H9 (cell line): ENCODE results near the gene PVALB. TPM values are rescaled to one million over a fixed set of nuclear protein-coding genes. Genes with fewer than 3 reads are reported as not detected.

Experiments used
- DNase-seq: peaks from one replicate; pipeline ENCODE4 v3.0.0-alpha.2; 2017
- H2AFZ ChIP-seq: one replicate; pipeline ENCODE4 v1.6.1; 2013; ENCODE audit warnings: mild to moderate bottlenecking, low read length, control low read depth, moderate library complexity
- H2AK5ac ChIP-seq: 2 replicates; pipeline ENCODE4 v1.6.1; 2013; ENCODE audit warnings: low read length, control low read depth, mixed read lengths; ENCODE audit not compliant: insufficient read length
- H2BK120ac ChIP-seq: one replicate; pipeline ENCODE4 v1.6.1; 2013; ENCODE audit warnings: low read depth, mild to moderate bottlenecking, low read length, control low read depth, inconsistent platforms; ENCODE audit not compliant: poor library complexity, severe bottlenecking
- H2BK12ac ChIP-seq: 2 replicates; pipeline ENCODE4 v1.6.1; 2013; ENCODE audit warnings: low read length, control low read depth, mixed read lengths, low read depth; ENCODE audit not compliant: insufficient read length
- H2BK15ac ChIP-seq: 2 replicates; pipeline ENCODE4 v1.6.1; 2013; ENCODE audit warnings: low read depth, low read length, control low read depth
- H2BK20ac ChIP-seq: one replicate; pipeline ENCODE4 v1.6.1; 2013; ENCODE audit warnings: low read depth, mild to moderate bottlenecking, low read length, control low read depth, inconsistent platforms; ENCODE audit not compliant: poor library complexity, severe bottlenecking
- H2BK5ac ChIP-seq: 2 replicates; pipeline ENCODE4 v1.6.1; 2013; ENCODE audit warnings: low read length, control low read depth, mixed read lengths; ENCODE audit not compliant: insufficient read length
- H3K14ac ChIP-seq: 2 replicates; pipeline ENCODE4 v1.6.1; 2013; ENCODE audit warnings: low read length, control low read depth; ENCODE audit not compliant: insufficient read depth
- H3K18ac ChIP-seq: 2 replicates; pipeline ENCODE4 v1.6.1; 2013; ENCODE audit warnings: low read depth, mild to moderate bottlenecking, mixed read lengths, low read length, control low read depth; ENCODE audit not compliant: insufficient read length
- H3K23ac ChIP-seq: 2 replicates; pipeline ENCODE4 v1.6.1; 2013; ENCODE audit warnings: low read length, control low read depth, mixed read lengths, low read depth; ENCODE audit not compliant: insufficient read length
- H3K23me2 ChIP-seq: 2 replicates; pipeline ENCODE4 v1.6.1; 2013; ENCODE audit warnings: low read depth, mild to moderate bottlenecking, mixed read lengths, low read length, control low read depth; ENCODE audit not compliant: insufficient read length, poor library complexity, severe bottlenecking
- H3K27ac ChIP-seq: 2 replicates; pipeline ENCODE4 v1.5.1; 2013; ENCODE audit warnings: low read length, control low read depth, mixed read lengths, low read depth; ENCODE audit not compliant: insufficient read length
- H3K27me3 ChIP-seq: 2 replicates; pipeline ENCODE4 v1.6.1; 2013; ENCODE audit warnings: low read length, control low read depth, inconsistent platforms; ENCODE audit not compliant: insufficient read depth
- H3K4ac ChIP-seq: 2 replicates; pipeline ENCODE4 v1.6.1; 2013; ENCODE audit warnings: low read depth, mild to moderate bottlenecking, control low read depth, inconsistent platforms, low read length, moderate library complexity
- H3K4me1 ChIP-seq: 2 replicates; pipeline ENCODE4 v1.6.1; 2013; ENCODE audit warnings: low read length, control low read depth, inconsistent platforms; ENCODE audit not compliant: insufficient read depth
- H3K4me2 ChIP-seq: 2 replicates; pipeline ENCODE4 v1.6.1; 2013; ENCODE audit warnings: low read length, control low read depth, mixed read lengths; ENCODE audit not compliant: insufficient read length, insufficient read depth
- H3K56ac ChIP-seq: 2 replicates; pipeline ENCODE4 v1.6.1; 2013; ENCODE audit warnings: low read depth, mild to moderate bottlenecking, mixed read lengths, low read length, control low read depth; ENCODE audit not compliant: insufficient read length
- H3K79me1 ChIP-seq: 2 replicates; pipeline ENCODE4 v1.6.1; 2013; ENCODE audit warnings: low read depth, mild to moderate bottlenecking, moderate library complexity, low read length, control low read depth, inconsistent platforms; ENCODE audit not compliant: insufficient read depth, poor library complexity, severe bottlenecking
- H3K79me2 ChIP-seq: 2 replicates; pipeline ENCODE4 v1.6.1; 2013; ENCODE audit warnings: low read length, control low read depth, inconsistent platforms; ENCODE audit not compliant: insufficient read depth
- H3K9ac ChIP-seq: 2 replicates; pipeline ENCODE4 v1.6.1; 2013; ENCODE audit warnings: low read length, control low read depth, mixed read lengths; ENCODE audit not compliant: insufficient read length; ENCODE audit errors: extremely low read depth
- H3K9me3 ChIP-seq: one replicate; pipeline ENCODE4 v1.6.1; 2013; ENCODE audit warnings: low read depth, low read length, inconsistent platforms; ENCODE audit not compliant: control insufficient read depth
- H3T11ph ChIP-seq: one replicate; pipeline ENCODE4 v1.6.1; 2013; ENCODE audit warnings: mild to moderate bottlenecking, low read length, control low read depth, inconsistent platforms
- H4K20me1 ChIP-seq: one replicate; pipeline ENCODE4 v1.6.1; 2013; ENCODE audit not compliant: control insufficient read depth, insufficient read length, insufficient read depth
- H4K5ac ChIP-seq: 2 replicates; pipeline ENCODE4 v1.6.1; 2013; ENCODE audit warnings: low read depth, mild to moderate bottlenecking, mixed read lengths, low read length, control low read depth; ENCODE audit not compliant: insufficient read length
- H4K8ac ChIP-seq: replicated peaks from 2 replicates; pipeline ENCODE4 v1.6.1; 2013; ENCODE audit warnings: low read length, control low read depth, mixed read lengths, low read depth; ENCODE audit not compliant: insufficient read length
- H4K91ac ChIP-seq: 2 replicates; pipeline ENCODE4 v1.6.1; 2013; ENCODE audit warnings: low read depth, mild to moderate bottlenecking, moderate library complexity, mixed read lengths, low read length, control low read depth; ENCODE audit not compliant: insufficient read length
- H3K27ac Mint-ChIP-seq, 3 experiments: 2 replicates in 2 of 3; 3 replicates in 1 of 3; pipeline ENCODE4 v1.8.0; 2020 to 2021; ENCODE audit warnings: mixed read lengths in 3 of 3, mild to moderate bottlenecking in 1 of 3, moderate library complexity in 1 of 3
- H3K27me3 Mint-ChIP-seq: 2 replicates; pipeline ENCODE4 v1.8.0; 2021; ENCODE audit warnings: low read depth, mild to moderate bottlenecking, moderate library complexity, mixed read lengths
- H3K36me3 Mint-ChIP-seq, 3 experiments: 2 replicates in 2 of 3; 3 replicates in 1 of 3; pipeline ENCODE4 v1.8.0; 2020 to 2021; ENCODE audit warnings: low read depth in 3 of 3, mixed read lengths in 3 of 3; ENCODE audit not compliant: insufficient read depth in 1 of 3
- H3K4me1 Mint-ChIP-seq, 2 experiments: 2 replicates each; pipeline ENCODE4 v1.8.0; 2020; ENCODE audit warnings: mixed read lengths in 2 of 2
- H3K4me3 Mint-ChIP-seq, 2 experiments: 2 replicates in 1 of 2; 3 replicates in 1 of 2; pipeline ENCODE4 v1.8.0; 2020 to 2021; ENCODE audit warnings: mild to moderate bottlenecking in 2 of 2, mixed read lengths in 2 of 2, moderate library complexity in 1 of 2
- H3K9me3 Mint-ChIP-seq, 2 experiments: 2 replicates in 1 of 2; 3 replicates in 1 of 2; pipeline ENCODE4 v1.8.0; 2020; ENCODE audit warnings: mild to moderate bottlenecking in 2 of 2, mixed read lengths in 2 of 2, moderate library complexity in 1 of 2
- WGBS: extraction: QIAGEN DNeasy Blood & Tissue Kit; methylation state at CpG from one replicate; pipeline ENCODE4 v1.1.7; 2013; ENCODE audit warnings: missing lambda C conversion rate, low lambda C conversion rate, mixed read lengths; ENCODE audit not compliant: insufficient read length; ENCODE audit errors: extremely low coverage; 5-methylcytosine and 5-hydroxymethylcytosine counted together
- total RNA-seq: library from RNA; stranded (reverse); gene quantifications from 2 replicates; pipeline ENCODE4 v1.2.1, GENCODE V29; 2021
- TF ChIP-seq, protein P1 (sequence below): fragments of 200-600 bp; sonication (generic); conservative IDR thresholded peaks from 3 replicates; pipeline ENCODE4 v1.8.0; 2021; ENCODE audit warnings: antibody characterized with exemption, mild to moderate bottlenecking

Gene PVALB
- total RNA-seq, 1 experiment from 2014 or later: 2.7 TPM

DNA sequence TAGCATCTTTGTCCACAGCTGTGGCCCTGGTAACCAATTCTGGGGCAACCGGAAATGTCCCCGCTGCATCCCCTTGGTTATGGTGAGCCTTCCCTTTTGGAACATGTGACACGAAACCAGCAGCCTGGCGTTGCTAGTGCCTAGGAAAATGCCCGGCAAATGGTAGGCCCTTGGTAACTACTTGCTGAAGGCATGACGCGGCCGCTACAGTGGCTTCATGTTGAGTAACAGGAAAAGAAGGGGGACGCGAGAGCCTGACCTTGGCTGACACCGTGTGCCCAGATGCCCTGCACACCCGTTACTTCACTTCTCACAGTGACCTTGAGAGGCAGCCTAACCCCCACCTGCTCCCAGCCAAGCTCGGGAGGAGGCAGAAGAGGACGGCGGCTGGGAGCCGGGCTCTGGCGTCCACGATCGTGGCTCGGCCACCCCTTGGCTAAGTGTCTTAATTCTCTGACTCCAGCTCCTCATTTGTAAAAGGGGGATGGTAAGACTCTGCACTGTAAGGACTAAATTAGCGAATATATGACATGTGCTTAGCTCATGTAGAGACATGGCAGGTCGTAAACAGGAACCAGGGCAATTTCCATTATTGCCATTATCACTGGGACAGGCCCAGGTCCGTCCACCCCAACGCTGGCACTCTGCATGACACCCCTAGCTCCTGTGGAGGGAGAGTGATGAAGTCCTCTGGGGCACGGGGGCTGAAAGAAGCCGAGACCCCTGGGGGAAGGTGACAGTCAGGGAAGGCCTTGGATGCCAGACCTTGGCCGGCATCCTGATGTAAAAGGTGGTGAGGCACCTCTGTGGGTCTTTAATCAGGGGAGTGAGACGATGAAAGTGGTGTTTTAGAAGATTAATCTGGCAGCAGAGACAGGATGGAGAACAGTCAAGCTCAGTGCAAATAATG, 59.8 kb downstream of the PVALB start:
- Histone ChIP-seq H2BK20ac (no peak overlapping the region), H3K27me3 (no peaks in the 10 kb centered on the region; the same call in 1 of the 2 replicates), H3K9ac (no peak overlapping the region), H2BK15ac (no peak overlapping the region), H3K14ac (no peak overlapping the region), H3K27ac (no peak overlapping the region), H4K91ac (no peak overlapping the region), H2BK120ac (no peak overlapping the region), H3K23me2 (no peaks in the 10 kb centered on the region), H2BK5ac (no peak overlapping the region), H4K5ac (no peak overlapping the region), H2BK12ac (no peak overlapping the region), H4K8ac (no peak overlapping the region), H3T11ph (no peak overlapping the region), H2AFZ (no peak overlapping the region), H3K79me1 (no peaks in the 10 kb centered on the region), H3K18ac (no peak overlapping the region), H4K20me1 (no peaks in the 10 kb centered on the region), H3K4me2 (no peak overlapping the region), H3K9me3 (no peaks in the 10 kb centered on the region), H2AK5ac (no peak overlapping the region), H3K79me2 (no peaks in the 10 kb centered on the region), H3K4me1 (no peaks in the 10 kb centered on the region), H3K56ac (no peak overlapping the region), H3K4ac (no peak overlapping the region), H3K23ac (no peak overlapping the region)
- Mint-ChIP-seq H3K4me1 (peaks cover 2 to 21% of the 10 kb centered on the region in 2 experiments; a peak in 3 of 4 replicates), H3K9me3 (no peaks in the 10 kb centered on the region; a peak in 1 of 5 replicates), H3K27ac (peak overlapping the region in 2 of 3 experiments; percentile 44 to 50; a peak in 2 of 7 replicates), H3K36me3 (0 out of 7 replicates have a peak, but pooled peaks cover 0 to 3% (median 0%) of the 10 kb centered on the region in 3 experiments), H3K4me3 (no peak overlapping the region), H3K27me3 (peaks cover 30% of the 10 kb centered on the region)
- TF ChIP-seq, protein P1, sequence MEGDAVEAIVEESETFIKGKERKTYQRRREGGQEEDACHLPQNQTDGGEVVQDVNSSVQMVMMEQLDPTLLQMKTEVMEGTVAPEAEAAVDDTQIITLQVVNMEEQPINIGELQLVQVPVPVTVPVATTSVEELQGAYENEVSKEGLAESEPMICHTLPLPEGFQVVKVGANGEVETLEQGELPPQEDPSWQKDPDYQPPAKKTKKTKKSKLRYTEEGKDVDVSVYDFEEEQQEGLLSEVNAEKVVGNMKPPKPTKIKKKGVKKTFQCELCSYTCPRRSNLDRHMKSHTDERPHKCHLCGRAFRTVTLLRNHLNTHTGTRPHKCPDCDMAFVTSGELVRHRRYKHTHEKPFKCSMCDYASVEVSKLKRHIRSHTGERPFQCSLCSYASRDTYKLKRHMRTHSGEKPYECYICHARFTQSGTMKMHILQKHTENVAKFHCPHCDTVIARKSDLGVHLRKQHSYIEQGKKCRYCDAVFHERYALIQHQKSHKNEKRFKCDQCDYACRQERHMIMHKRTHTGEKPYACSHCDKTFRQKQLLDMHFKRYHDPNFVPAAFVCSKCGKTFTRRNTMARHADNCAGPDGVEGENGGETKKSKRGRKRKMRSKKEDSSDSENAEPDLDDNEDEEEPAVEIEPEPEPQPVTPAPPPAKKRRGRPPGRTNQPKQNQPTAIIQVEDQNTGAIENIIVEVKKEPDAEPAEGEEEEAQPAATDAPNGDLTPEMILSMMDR: no peak
- no CpG with 5 or more reads among the region's 28 CpGs for WGBS
- peak; percentile 25 for DNase-seq
